Activated CD8-positive, alpha-beta T cell treated with anti-CD3 and anti-CD28 coated beads for 36 hours (primary cell): ENCODE results near the gene CTDP1. TPM values are rescaled to one million over a fixed set of nuclear protein-coding genes. Genes with fewer than 3 reads are reported as not detected.

ENCODE experiments used
- ATAC-seq: fragments of 200-7000 bp; cut with Tn5 transposase; one replicate; pipeline ENCODE4 v1.10.0; 2021; ENCODE audit warnings: mild to moderate bottlenecking, moderate library complexity
- CTCF ChIA-PET: fragments of 350-600 bp; sonication (Branson Sonifier 250); formaldehyde crosslinking; loops from one replicate; lab custom pipeline; 2021; ENCODE audit warnings: antibody characterized with exemption; lab: Charles Lee
- POLR2A ChIA-PET: fragments of 350-600 bp; sonication (Branson Sonifier 250); formaldehyde crosslinking; loops from one replicate; lab custom pipeline; 2021; ENCODE audit warnings: antibody characterized with exemption; lab: Charles Lee
- DNase-seq: peaks from one replicate; pipeline ENCODE4 v3.0.0-alpha.2; 2020
- H3K27ac Mint-ChIP-seq: one replicate; pipeline ENCODE4 v1.8.0; 2021; ENCODE audit warnings: mild to moderate bottlenecking, mixed read lengths
- H3K27me3 Mint-ChIP-seq: one replicate; pipeline ENCODE4 v1.8.0; 2021; ENCODE audit warnings: mixed read lengths
- H3K36me3 Mint-ChIP-seq: one replicate; pipeline ENCODE4 v1.8.0; 2021; ENCODE audit warnings: low read depth, mixed read lengths
- H3K4me1 Mint-ChIP-seq: one replicate; pipeline ENCODE4 v1.8.0; 2021; ENCODE audit warnings: low read depth, mixed read lengths
- H3K4me3 Mint-ChIP-seq: one replicate; pipeline ENCODE4 v1.8.0; 2021; ENCODE audit warnings: mild to moderate bottlenecking, moderate library complexity, mixed read lengths
- H3K9me3 Mint-ChIP-seq: one replicate; pipeline ENCODE4 v1.8.0; 2021; ENCODE audit warnings: mixed read lengths
- intact Hi-C: fragments of 100-400 bp; cut with micrococcal nuclease; formaldehyde crosslinking; loops from one replicate; pipeline ENCODE4 v1.10.0; 2022
- total RNA-seq, 2 experiments: library from RNA; stranded (reverse); gene quantifications; one replicate each; pipeline ENCODE4 v1.2.3, GENCODE V29; 2021
- TF ChIP-seq, protein P1 (sequence below): fragments of 200-600 bp; IDR thresholded peaks from one replicate; pipeline ENCODE4 v1.8.0; 2022; ENCODE audit warnings: antibody characterized with exemption, mild to moderate bottlenecking

The CTDP1 gene
- total RNA-seq, 2 experiments from 2014 or later: 54.9 to 55.6 TPM

DNA sequence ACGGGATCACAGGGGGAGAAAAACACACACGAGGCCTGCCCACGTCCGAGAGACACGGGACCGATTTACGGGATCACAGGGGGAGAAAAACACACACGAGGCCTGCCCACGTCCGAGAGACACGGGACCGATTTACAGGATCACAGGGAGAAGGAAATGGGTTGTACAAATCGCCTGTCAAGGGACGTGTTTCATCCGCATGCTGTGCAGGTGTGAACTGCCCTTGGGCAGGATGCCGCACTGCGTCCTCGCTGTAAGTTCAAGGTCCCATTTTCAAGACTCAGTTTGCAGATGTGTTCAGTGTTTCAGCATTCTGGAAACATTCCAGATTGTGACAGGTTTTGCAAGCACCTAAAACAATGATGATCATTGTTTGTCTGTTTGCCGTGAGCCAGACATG, 115.8 kb downstream of the CTDP1 start:
- TF ChIP-seq, protein P1, sequence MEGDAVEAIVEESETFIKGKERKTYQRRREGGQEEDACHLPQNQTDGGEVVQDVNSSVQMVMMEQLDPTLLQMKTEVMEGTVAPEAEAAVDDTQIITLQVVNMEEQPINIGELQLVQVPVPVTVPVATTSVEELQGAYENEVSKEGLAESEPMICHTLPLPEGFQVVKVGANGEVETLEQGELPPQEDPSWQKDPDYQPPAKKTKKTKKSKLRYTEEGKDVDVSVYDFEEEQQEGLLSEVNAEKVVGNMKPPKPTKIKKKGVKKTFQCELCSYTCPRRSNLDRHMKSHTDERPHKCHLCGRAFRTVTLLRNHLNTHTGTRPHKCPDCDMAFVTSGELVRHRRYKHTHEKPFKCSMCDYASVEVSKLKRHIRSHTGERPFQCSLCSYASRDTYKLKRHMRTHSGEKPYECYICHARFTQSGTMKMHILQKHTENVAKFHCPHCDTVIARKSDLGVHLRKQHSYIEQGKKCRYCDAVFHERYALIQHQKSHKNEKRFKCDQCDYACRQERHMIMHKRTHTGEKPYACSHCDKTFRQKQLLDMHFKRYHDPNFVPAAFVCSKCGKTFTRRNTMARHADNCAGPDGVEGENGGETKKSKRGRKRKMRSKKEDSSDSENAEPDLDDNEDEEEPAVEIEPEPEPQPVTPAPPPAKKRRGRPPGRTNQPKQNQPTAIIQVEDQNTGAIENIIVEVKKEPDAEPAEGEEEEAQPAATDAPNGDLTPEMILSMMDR: no peak
- DNase-seq (no peak), ATAC-seq (no peak)
- H3K36me3 Mint-ChIP-seq: no peaks in the 10 kb centered on the region
- ChIA-PET POLR2A (no interaction called here), CTCF (no interaction called here)
- peaks cover 27% of the 10 kb centered on the region for H3K4me1 Mint-ChIP-seq
- intact Hi-C loops: no loop called here
- peaks cover 66% of the 10 kb centered on the region for H3K27me3 Mint-ChIP-seq
- H3K9me3 Mint-ChIP-seq: no peaks in the 10 kb centered on the region
- H3K27ac Mint-ChIP-seq: no peak overlapping the region
- H3K4me3 Mint-ChIP-seq: no peak overlapping the region

DNA sequence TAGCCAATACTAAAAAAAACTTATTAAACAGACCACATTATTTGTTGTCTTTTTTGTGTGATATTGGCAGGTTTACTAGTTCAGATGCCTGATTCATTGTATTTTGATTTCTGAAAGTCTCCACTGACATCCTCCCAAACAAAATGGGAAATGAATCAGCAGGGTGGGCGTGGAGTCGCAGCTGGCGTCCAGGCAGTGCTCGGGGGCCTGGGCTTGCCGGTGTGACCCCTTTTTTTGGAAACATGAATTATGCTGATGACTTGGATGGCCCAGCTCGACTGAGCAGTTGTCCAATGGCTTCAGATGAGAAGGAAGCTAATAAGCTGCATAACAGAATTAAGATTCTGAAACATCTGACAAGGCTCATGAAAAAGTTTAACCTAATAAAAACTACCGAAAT, 116.4 kb downstream of the CTDP1 start:
- POLR2A ChIA-PET: no interaction called here
- H3K27me3 Mint-ChIP-seq: peaks cover 64% of the 10 kb centered on the region
- CTCF ChIA-PET: no interaction called here
- no peak overlapping the region for H3K27ac Mint-ChIP-seq
- ATAC-seq (no peak), DNase-seq (no peak)
- no peak overlapping the region for H3K4me3 Mint-ChIP-seq
- peaks cover 26% of the 10 kb centered on the region for H3K4me1 Mint-ChIP-seq
- no peaks in the 10 kb centered on the region for H3K9me3 Mint-ChIP-seq
- H3K36me3 Mint-ChIP-seq: no peaks in the 10 kb centered on the region
- TF ChIP-seq, protein P1: no peak
- intact Hi-C loops: no loop called here

DNA sequence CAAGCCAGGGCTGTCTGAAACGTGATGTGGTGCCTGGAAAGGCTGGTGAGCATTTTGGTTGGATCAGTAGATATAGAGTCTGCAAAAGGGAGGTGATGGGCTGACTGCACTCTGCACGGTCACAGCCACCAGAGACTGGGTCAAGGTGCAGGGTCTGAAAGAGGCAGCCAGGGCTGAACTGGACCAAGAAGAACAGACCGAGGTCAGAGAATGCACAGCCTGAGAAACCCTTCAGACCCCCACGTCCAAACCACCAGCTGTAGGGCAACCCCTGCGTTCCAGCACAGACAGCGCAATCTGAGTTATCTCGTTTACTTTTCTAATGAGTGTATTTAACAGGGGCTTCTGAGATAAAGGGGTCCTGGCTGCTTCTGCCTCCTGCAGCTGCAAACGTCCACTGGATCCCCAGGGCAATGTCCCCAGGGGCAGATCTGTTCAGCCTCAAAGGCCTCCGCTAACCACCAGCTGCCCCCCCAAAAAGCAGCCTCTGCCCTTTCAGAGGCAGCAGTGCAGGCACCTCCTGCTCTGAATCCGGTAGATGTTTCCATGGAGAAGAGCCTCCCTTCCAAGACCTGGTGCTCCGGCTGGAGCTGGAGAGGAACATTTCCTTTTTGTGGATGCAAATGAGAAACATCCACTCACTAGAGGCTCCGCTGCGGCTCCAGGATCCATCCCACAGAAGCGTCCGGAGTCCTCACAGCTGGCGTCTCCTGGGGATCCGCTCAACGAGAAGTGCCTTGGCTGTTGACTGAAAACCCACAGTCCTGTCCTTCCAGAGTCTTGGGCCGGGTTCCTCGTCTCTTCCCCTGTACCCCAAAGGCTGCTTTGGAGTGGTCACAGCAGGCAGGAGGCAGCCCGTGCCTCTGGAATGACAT, 117.2 kb downstream of the CTDP1 start:
- ATAC-seq: no peak

DNA sequence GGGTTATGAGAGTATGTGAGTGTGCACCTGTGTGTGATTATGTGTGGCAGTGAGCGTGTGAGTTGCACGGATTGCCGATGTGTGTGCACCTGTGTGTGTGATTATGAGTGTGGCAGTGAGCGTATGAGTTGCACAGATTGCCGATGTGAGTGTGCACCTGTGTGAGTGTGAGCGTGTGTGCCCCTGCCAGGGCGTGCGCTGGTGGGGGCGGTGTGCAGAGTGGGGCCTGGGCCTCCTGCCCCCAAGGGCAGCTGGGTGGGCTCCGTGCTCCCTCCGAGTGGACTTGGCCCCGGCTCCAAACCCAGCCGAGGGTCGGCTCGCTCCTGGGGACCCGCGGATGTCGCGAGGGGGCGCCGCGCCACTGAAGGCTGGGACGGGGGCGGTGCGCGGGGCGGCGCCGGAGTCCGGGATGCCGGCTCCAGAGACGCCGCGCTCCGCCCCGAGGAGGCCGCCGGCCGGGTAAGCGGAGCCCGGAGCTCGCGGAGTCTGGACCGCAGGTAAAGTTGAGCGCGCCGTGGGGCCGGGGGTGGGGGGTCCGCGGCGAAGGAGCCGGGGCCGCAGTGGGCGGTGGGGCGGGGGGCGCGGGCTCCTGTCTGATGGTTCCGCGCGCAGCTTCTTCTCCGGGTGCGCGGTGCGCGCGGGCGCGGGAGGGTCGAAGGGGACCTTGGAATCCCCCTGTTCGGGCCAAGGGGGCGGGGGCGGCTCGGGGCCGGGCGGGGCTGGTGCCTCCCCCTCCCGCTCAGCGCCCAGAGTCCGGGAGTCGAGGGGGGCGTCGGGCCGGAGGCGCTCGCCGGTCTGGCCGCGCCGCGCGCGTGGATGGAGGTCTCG, 118.1 kb downstream of the CTDP1 start, which contains the start of gene KCNG2:
TSS of gene KCNG2 (plus strand) at position 421 of the 828 bp plus-strand sequence. CDS start 65,730 bp downstream, outside the sequence.
- peaks cover 14% of the 10 kb centered on the region for H3K4me1 Mint-ChIP-seq
- no peaks in the 10 kb centered on the region for H3K36me3 Mint-ChIP-seq
- POLR2A ChIA-PET: no interaction called here
- intact Hi-C loops: no loop called here
- DNase-seq (peak; percentile 40), ATAC-seq (peak; percentile 74)
- H3K27ac Mint-ChIP-seq: no peak within 1 kb of the TSS
- H3K9me3 Mint-ChIP-seq: no peaks in the 10 kb centered on the region
- peak within 1 kb of the TSS; percentile 49 for H3K4me3 Mint-ChIP-seq
- TF ChIP-seq, protein P1: no peak
- peaks cover 46% of the 10 kb centered on the region for H3K27me3 Mint-ChIP-seq
- CTCF ChIA-PET: interaction anchor here (0.8 kb wide), 1 partner anchor 14 kb away, joined by 3 read pairs; no protein-coding TSS in a partner anchor

More for the DNA sequence above, 117.2 kb downstream of the CTDP1 start:
- Mint-ChIP-seq H3K9me3 (no peaks in the 10 kb centered on the region), H3K27ac (no peak overlapping the region), H3K36me3 (no peaks in the 10 kb centered on the region), H3K4me3 (peak overlapping the region; percentile 49), H3K4me1 (peaks cover 19% of the 10 kb centered on the region), H3K27me3 (peaks cover 56% of the 10 kb centered on the region)
- TF ChIP-seq, protein P1: no peak
- no peak for DNase-seq
- intact Hi-C loops: no loop called here
- ChIA-PET CTCF (no interaction called here), POLR2A (no interaction called here)
